Tongue (tissue), 2 donors: ENCODE results near the gene SIK2. TPM values are rescaled to one million over a fixed set of nuclear protein-coding genes. Genes with fewer than 3 reads are reported as not detected.

Source experiments
- DNase-seq: peaks from one replicate; pipeline ENCODE4 v3.0.0-alpha.2; 2015
- total RNA-seq: library from RNA; depleted of rRNA; stranded (reverse); fragments of >200 nt; gene quantifications from one replicate; pipeline ENCODE4 v1.2.3, GENCODE V29; 2014

Gene SIK2
- total RNA-seq, 1 donor from 2014 or later: 25.4 TPM

GRCh38 chr11:111730871-111731591 is 128.8 kb downstream of the SIK2 start:
- DNase-seq: peak; percentile 76

GRCh38 chr11:111731821-111732220 is 129.6 kb downstream of the SIK2 start:
- no peak for DNase-seq

- DNase-seq: peak; percentile 60
These were observed 130.8 kb downstream of the SIK2 start for GRCh38 chr11:111733016-111733415.

- DNase-seq: peak; percentile 40
These were observed 131.4 kb downstream of the SIK2 start for GRCh38 chr11:111733611-111734088.

GRCh38 chr11:111734101-111734953 is 132.1 kb downstream of the SIK2 start:
- DNase-seq: peak; percentile 12

- DNase-seq: no peak
These were observed 132.7 kb downstream of the SIK2 start for GRCh38 chr11:111734954-111735261.

GRCh38 chr11:111735262-111736116 is 133.2 kb downstream of the SIK2 start:
- peak; percentile 96 for DNase-seq

GRCh38 chr11:111736181-111736590 is 133.9 kb downstream of the SIK2 start:
- DNase-seq: peak; percentile 62

- DNase-seq: peak; percentile 30
These were observed 134.6 kb downstream of the SIK2 start for GRCh38 chr11:111736621-111737443.

GRCh38 chr11:111737444-111738210 is 135.4 kb downstream of the SIK2 start:
- DNase-seq: peak; percentile 70

GRCh38 chr11:111739299-111739698 is 137.1 kb downstream of the SIK2 start:
- DNase-seq: no peak

- no peak for DNase-seq
These were observed 139.5 kb downstream of the SIK2 start for GRCh38 chr11:111741751-111742150.

GRCh38 chr11:111743700-111744099 is 141.5 kb downstream of the SIK2 start:
- no peak for DNase-seq

- no peak for DNase-seq
These were observed 143.7 kb downstream of the SIK2 start for GRCh38 chr11:111745719-111746504.

GRCh38 chr11:111748035-111748804 is 146.0 kb downstream of the SIK2 start:
- peak; percentile 61 for DNase-seq

GRCh38 chr11:111749646-111750045 is 147.4 kb downstream of the SIK2 start:
- DNase-seq: no peak

- DNase-seq: no peak
These were observed 153.8 kb downstream of the SIK2 start for GRCh38 chr11:111756097-111756496.

- no peak for DNase-seq
These were observed 157.1 kb downstream of the SIK2 start for GRCh38 chr11:111759376-111759775.

GRCh38 chr11:111759778-111760407 is 157.6 kb downstream of the SIK2 start:
- no peak for DNase-seq
